Measurements from ENCODE around the gene ZNF486.
"Not testable (repeated sequence)": the region's sequence is repeated elsewhere in the genome, so short reads cannot be mapped to it uniquely, and the experiment has no call there.

ZNF486 gene

GRCh38 chr19:20235156-20235555 lies 68.1 kb downstream of the ZNF486 start:
- ATAC-seq: no peak

- peak; percentile 97 to 98 for ATAC-seq
Observed at GRCh38 chr19:20237773-20238623, 71.0 kb downstream of the ZNF486 start.

- no peak for ATAC-seq
Observed at GRCh38 chr19:20243629-20244028, 76.6 kb downstream of the ZNF486 start.

GRCh38 chr19:20244356-20244755 lies 77.3 kb downstream of the ZNF486 start:
- peak; percentile 80 to 87 for ATAC-seq

GRCh38 chr19:20245309-20245708 lies 78.3 kb downstream of the ZNF486 start:
- ATAC-seq: no peak

GRCh38 chr19:20247016-20247683 lies 80.1 kb downstream of the ZNF486 start:
- ATAC-seq: no peak

- not testable (repeated sequence) for ATAC-seq
Observed at GRCh38 chr19:20248258-20248657, 81.2 kb downstream of the ZNF486 start.
